ENCODE results near the gene CNN3. TPM values are rescaled to one million over a fixed set of nuclear protein-coding genes. Genes with fewer than 3 reads are reported as not detected.
A peak's percentile ranks its signal among the peaks of the same experiment; 100 is the strongest.

The CNN3 gene
- total and polyA plus RNA-seq, 4 donors, result 326 to 379 (median 357) TPM

GRCh38 chr1:94936861-94937620 is 10.1 kb upstream of the CNN3 start:
- H3K4me3 ChIP-seq (ENCODE audit: low read depth, low read length), result no peak overlapping the region
- no peaks in the 10 kb centered on the region for H3K9me3 ChIP-seq (ENCODE audit: control insufficient read depth, insufficient read depth, low read length)
- WGBS (ENCODE audit: insufficient coverage), result no CpG with 5 or more reads among the region's 5 CpGs
- H3K4me1 ChIP-seq (ENCODE audit: control insufficient read depth, insufficient read depth, low read length), result peaks cover 2% of the 10 kb centered on the region
- peaks cover 4% of the 10 kb centered on the region for H3K36me3 ChIP-seq (ENCODE audit: control insufficient read depth, insufficient read depth, low read length)
- no peak for DNase-seq (ENCODE audit: low read depth in 4 of 6, low spot score in 6 of 6)
- H3K27me3 ChIP-seq (ENCODE audit: control insufficient read depth, insufficient read depth, low read length), result no peaks in the 10 kb centered on the region
- H3K27ac ChIP-seq (ENCODE audit: low read depth, low read length), result no peak overlapping the region

- Histone ChIP-seq H3K4me1 (ENCODE audit: control insufficient read depth, insufficient read depth, low read length) (peaks cover 2% of the 10 kb centered on the region), H3K36me3 (ENCODE audit: control insufficient read depth, insufficient read depth, low read length) (peaks cover 4% of the 10 kb centered on the region), H3K27me3 (ENCODE audit: control insufficient read depth, insufficient read depth, low read length) (no peaks in the 10 kb centered on the region), H3K27ac (ENCODE audit: low read depth, low read length) (peak overlapping the region; percentile 62), H3K9me3 (ENCODE audit: control insufficient read depth, insufficient read depth, low read length) (no peaks in the 10 kb centered on the region), H3K4me3 (ENCODE audit: low read depth, low read length) (no peak overlapping the region)
- no CpG with 5 or more reads among the region's 1 CpG for WGBS (ENCODE audit: insufficient coverage)
- DNase-seq (ENCODE audit: low read depth in 4 of 6, low spot score in 6 of 6), result no peak
These were observed 8.6 kb upstream of the CNN3 start for GRCh38 chr1:94935476-94935875.

- Histone ChIP-seq H3K4me1 (ENCODE audit: control insufficient read depth, insufficient read depth, low read length) (peaks cover 2% of the 10 kb centered on the region), H3K27ac (ENCODE audit: low read depth, low read length) (no peak overlapping the region), H3K27me3 (ENCODE audit: control insufficient read depth, insufficient read depth, low read length) (no peaks in the 10 kb centered on the region), H3K9me3 (ENCODE audit: control insufficient read depth, insufficient read depth, low read length) (no peaks in the 10 kb centered on the region), H3K36me3 (ENCODE audit: control insufficient read depth, insufficient read depth, low read length) (peaks cover 4% of the 10 kb centered on the region), H3K4me3 (ENCODE audit: low read depth, low read length) (no peak overlapping the region)
- no peak for DNase-seq (ENCODE audit: low read depth in 4 of 6, low spot score in 6 of 6)
- no CpG with 5 or more reads among the region's 1 CpG for WGBS (ENCODE audit: insufficient coverage)
These were observed 8.1 kb upstream of the CNN3 start for GRCh38 chr1:94935034-94935433.

GRCh38 chr1:94934551-94934950 is 7.6 kb upstream of the CNN3 start:
- no peaks in the 10 kb centered on the region for H3K9me3 ChIP-seq (ENCODE audit: control insufficient read depth, insufficient read depth, low read length)

GRCh38 chr1:94931254-94931841 is 4.4 kb upstream of the CNN3 start:
- Histone ChIP-seq H3K9me3 (ENCODE audit: control insufficient read depth, insufficient read depth, low read length) (no peaks in the 10 kb centered on the region), H3K4me1 (ENCODE audit: control insufficient read depth, insufficient read depth, low read length) (peaks cover 19% of the 10 kb centered on the region), H3K4me3 (ENCODE audit: low read depth, low read length) (no peak overlapping the region), H3K27ac (ENCODE audit: low read depth, low read length) (no peak overlapping the region), H3K36me3 (ENCODE audit: control insufficient read depth, insufficient read depth, low read length) (peaks cover 4% of the 10 kb centered on the region), H3K27me3 (ENCODE audit: control insufficient read depth, insufficient read depth, low read length) (no peaks in the 10 kb centered on the region)
- no peak for DNase-seq (ENCODE audit: low read depth in 4 of 6, low spot score in 6 of 6)
- WGBS (ENCODE audit: insufficient coverage), result 100% methylated on average over 1 of the region's 7 CpGs

More at GRCh38 chr1:94934551-94934950, 7.6 kb upstream of the CNN3 start:
- Histone ChIP-seq H3K4me3 (ENCODE audit: low read depth, low read length) (no peak overlapping the region), H3K27me3 (ENCODE audit: control insufficient read depth, insufficient read depth, low read length) (no peaks in the 10 kb centered on the region), H3K36me3 (ENCODE audit: control insufficient read depth, insufficient read depth, low read length) (peaks cover 4% of the 10 kb centered on the region), H3K27ac (ENCODE audit: low read depth, low read length) (no peak overlapping the region), H3K4me1 (ENCODE audit: control insufficient read depth, insufficient read depth, low read length) (peaks cover 6% of the 10 kb centered on the region)
- peak in 1 of 6 donors; percentile 41 for DNase-seq (ENCODE audit: low read depth in 4 of 6, low spot score in 6 of 6)
- WGBS (ENCODE audit: insufficient coverage), result no CpG with 5 or more reads among the region's 2 CpGs

GRCh38 chr1:94929351-94930217 is 2.7 kb upstream of the CNN3 start:
- peak overlapping the region; percentile 97 for H3K27ac ChIP-seq (ENCODE audit: low read depth, low read length)
- no peak overlapping the region for H3K4me3 ChIP-seq (ENCODE audit: low read depth, low read length)
- no peaks in the 10 kb centered on the region for H3K9me3 ChIP-seq (ENCODE audit: control insufficient read depth, insufficient read depth, low read length)
- peaks cover 16% of the 10 kb centered on the region for H3K4me1 ChIP-seq (ENCODE audit: control insufficient read depth, insufficient read depth, low read length)
- DNase-seq (ENCODE audit: low read depth in 4 of 6, low spot score in 6 of 6), result peak in 2 of 6 donors; percentile 28 to 38
- WGBS (ENCODE audit: insufficient coverage), result 52% methylated on average over 7 of the region's 11 CpGs
- peaks cover 4% of the 10 kb centered on the region for H3K36me3 ChIP-seq (ENCODE audit: control insufficient read depth, insufficient read depth, low read length)
- H3K27me3 ChIP-seq (ENCODE audit: control insufficient read depth, insufficient read depth, low read length), result no peaks in the 10 kb centered on the region

GRCh38 chr1:94928293-94928939 is 1.5 kb upstream of the CNN3 start:
- peak overlapping the region; percentile 59 for H3K4me3 ChIP-seq (ENCODE audit: low read depth, low read length)
- H3K4me1 ChIP-seq (ENCODE audit: control insufficient read depth, insufficient read depth, low read length), result peaks cover 22% of the 10 kb centered on the region
- H3K27me3 ChIP-seq (ENCODE audit: control insufficient read depth, insufficient read depth, low read length), result no peaks in the 10 kb centered on the region
- no peak for DNase-seq (ENCODE audit: low read depth in 4 of 6, low spot score in 6 of 6)
- no peaks in the 10 kb centered on the region for H3K9me3 ChIP-seq (ENCODE audit: control insufficient read depth, insufficient read depth, low read length)
- WGBS (ENCODE audit: insufficient coverage), result 71% methylated on average over 4 of the region's 7 CpGs
- H3K27ac ChIP-seq (ENCODE audit: low read depth, low read length), result peak overlapping the region; percentile 97
- H3K36me3 ChIP-seq (ENCODE audit: control insufficient read depth, insufficient read depth, low read length), result peaks cover 4% of the 10 kb centered on the region

GRCh38 chr1:94927405-94928175 is 680 bp upstream of the CNN3 start:
- Histone ChIP-seq H3K27ac (ENCODE audit: low read depth, low read length) (peak overlapping the region; percentile 97), H3K9me3 (ENCODE audit: control insufficient read depth, insufficient read depth, low read length) (no peaks in the 10 kb centered on the region), H3K27me3 (ENCODE audit: control insufficient read depth, insufficient read depth, low read length) (no peaks in the 10 kb centered on the region), H3K36me3 (ENCODE audit: control insufficient read depth, insufficient read depth, low read length) (peaks cover 4% of the 10 kb centered on the region), H3K4me3 (ENCODE audit: low read depth, low read length) (peak overlapping the region; percentile 59), H3K4me1 (ENCODE audit: control insufficient read depth, insufficient read depth, low read length) (peaks cover 22% of the 10 kb centered on the region)
- DNase-seq (ENCODE audit: low read depth in 4 of 6, low spot score in 6 of 6), result peak in 5 of 6 donors; percentile 24 to 86 (median 55)
- WGBS (ENCODE audit: insufficient coverage), result under 1% methylated on average over 30 of the region's 40 CpGs

All from spinal cord (tissue), 10 donors.